ENCODE measurements around the gene XKRX. TPM values are rescaled to one million over a fixed set of nuclear protein-coding genes. Genes with fewer than 3 reads are reported as not detected.

Gene XKRX
- total and polyA plus RNA-seq, 12 donors: 0.16 to 2.6 (median 0.57) TPM

DNA sequence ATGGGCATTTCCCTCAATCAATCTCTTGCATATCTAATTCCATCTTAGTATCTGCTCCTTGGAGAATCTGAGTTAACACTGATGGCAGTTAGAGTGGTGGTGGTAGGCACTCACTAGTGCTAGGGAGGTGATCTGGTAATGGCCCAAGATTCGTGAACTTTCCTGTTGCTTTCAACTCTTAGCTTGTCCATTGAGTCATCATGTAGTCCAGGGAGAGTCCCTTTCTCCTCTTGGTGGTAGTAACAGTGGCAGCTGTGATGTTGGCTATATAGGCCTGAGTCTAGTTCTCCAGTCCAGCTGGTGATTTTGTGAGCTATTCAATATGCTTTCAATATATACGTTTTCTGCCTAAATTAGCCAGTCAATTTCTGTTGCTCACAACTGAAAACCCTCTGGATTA, 7.0 kb upstream of the XKRX start:
- Histone ChIP-seq H3K4me3 (no peak overlapping the region), H3K36me3 (replicated peaks in 1 of 2) (no peaks in the 10 kb centered on the region), H3K27ac (no peak overlapping the region), H3K4me1 (replicated peaks in 1 of 2) (no peaks in the 10 kb centered on the region), H3K27me3 (no peaks in the 10 kb centered on the region), H3K9me3 (replicated peaks in 1 of 3) (no peaks in the 10 kb centered on the region)
- no peak for DNase-seq
- intact Hi-C loops (cut with DNase I): no loop called here
- TF ChIP-seq, protein P1, sequence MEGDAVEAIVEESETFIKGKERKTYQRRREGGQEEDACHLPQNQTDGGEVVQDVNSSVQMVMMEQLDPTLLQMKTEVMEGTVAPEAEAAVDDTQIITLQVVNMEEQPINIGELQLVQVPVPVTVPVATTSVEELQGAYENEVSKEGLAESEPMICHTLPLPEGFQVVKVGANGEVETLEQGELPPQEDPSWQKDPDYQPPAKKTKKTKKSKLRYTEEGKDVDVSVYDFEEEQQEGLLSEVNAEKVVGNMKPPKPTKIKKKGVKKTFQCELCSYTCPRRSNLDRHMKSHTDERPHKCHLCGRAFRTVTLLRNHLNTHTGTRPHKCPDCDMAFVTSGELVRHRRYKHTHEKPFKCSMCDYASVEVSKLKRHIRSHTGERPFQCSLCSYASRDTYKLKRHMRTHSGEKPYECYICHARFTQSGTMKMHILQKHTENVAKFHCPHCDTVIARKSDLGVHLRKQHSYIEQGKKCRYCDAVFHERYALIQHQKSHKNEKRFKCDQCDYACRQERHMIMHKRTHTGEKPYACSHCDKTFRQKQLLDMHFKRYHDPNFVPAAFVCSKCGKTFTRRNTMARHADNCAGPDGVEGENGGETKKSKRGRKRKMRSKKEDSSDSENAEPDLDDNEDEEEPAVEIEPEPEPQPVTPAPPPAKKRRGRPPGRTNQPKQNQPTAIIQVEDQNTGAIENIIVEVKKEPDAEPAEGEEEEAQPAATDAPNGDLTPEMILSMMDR (IDR thresholded peaks at IDR 0.05): no peak
- TF ChIP-seq POLR2A (IDR thresholded peaks at IDR 0.05): no peak
- WGBS, 4 donors: 55 to 90% (median 81%) methylated on average over 2 of the region's 2 CpGs

DNA sequence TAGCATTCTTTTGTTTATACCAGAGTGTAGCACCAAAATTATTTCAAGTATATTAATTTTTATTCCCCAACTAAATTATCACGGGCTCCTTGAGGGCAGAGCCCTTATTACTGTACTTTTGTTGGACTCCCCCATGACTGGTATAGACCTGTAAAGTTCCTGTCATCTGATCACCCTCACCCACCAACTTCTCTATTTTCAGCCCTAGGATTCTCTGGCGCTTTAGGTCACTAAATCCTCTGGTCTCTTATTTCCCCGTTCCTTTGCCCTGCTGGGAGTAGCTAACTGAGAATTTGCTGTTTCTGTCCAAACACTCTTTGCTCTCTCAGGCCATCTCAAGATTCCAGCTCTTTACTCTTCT, 3.2 kb upstream of the XKRX start:
- Histone ChIP-seq H3K27me3 (peaks cover 12% of the 10 kb centered on the region), H3K4me3 (no peak overlapping the region), H3K27ac (no peak overlapping the region), H3K4me1 (replicated peaks in 1 of 2) (peaks cover 0 to 3% of the 10 kb centered on the region in 2 donors), H3K36me3 (replicated peaks in 1 of 2) (no peaks in the 10 kb centered on the region), H3K9me3 (replicated peaks in 1 of 3) (no peaks in the 10 kb centered on the region)
- TF ChIP-seq, protein P1 (IDR thresholded peaks at IDR 0.05): no peak
- TF ChIP-seq POLR2A (IDR thresholded peaks at IDR 0.05): no peak
- intact Hi-C loops (cut with DNase I): no loop called here
- 84 to 88% (median 86%) methylated on average over 3 of the region's 3 CpGs for WGBS, 4 donors
- no peak for DNase-seq

DNA sequence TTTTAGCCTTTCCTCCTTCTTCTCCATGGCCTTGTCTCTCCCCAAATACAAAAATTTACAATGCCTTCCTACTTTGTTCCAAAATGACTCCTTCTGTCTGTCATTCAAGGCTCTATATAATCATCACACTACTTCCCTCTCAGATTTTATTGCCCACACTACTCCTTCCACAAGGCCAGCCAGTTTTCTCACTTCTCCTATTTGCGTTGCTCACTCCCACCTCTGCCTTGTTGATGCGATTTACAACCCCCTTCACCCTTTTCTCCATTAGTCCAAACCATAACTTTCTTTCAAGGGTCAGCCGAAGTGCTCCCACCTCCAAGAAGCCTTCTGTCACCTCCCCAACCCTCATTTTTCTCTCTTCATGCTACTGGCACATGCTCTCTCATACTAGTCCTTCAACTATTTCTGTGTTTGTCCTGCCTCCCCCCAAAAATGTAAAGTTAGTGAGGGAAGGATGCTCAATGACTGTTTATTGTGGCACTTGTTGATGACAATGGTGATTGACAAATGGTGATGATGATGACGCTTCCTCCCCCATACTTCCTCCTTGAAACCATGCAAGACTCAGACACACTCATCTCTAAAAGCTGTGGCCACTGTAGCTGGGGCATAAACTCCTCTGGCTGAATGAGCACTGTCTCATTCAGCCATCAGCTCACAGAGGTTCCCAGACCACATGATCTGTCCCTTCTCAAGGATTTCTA, 2.7 kb upstream of the XKRX start:
- intact Hi-C loops (cut with DNase I): no loop called here
- no peak overlapping the region for H3K27ac ChIP-seq
- no peak for DNase-seq
- TF ChIP-seq, protein P1 (IDR thresholded peaks at IDR 0.05): no peak
- TF ChIP-seq POLR2A (IDR thresholded peaks at IDR 0.05): no peak
- H3K36me3 ChIP-seq (replicated peaks in 1 of 2): no peaks in the 10 kb centered on the region
- H3K4me1 ChIP-seq (replicated peaks in 1 of 2): peaks cover 0 to 3% of the 10 kb centered on the region in 2 donors
- H3K27me3 ChIP-seq: peaks cover 15% of the 10 kb centered on the region
- WGBS, 4 donors: 67 to 86% (median 80%) methylated on average over 4 of the region's 4 CpGs
- H3K9me3 ChIP-seq (replicated peaks in 1 of 3): no peaks in the 10 kb centered on the region
- no peak overlapping the region for H3K4me3 ChIP-seq

DNA sequence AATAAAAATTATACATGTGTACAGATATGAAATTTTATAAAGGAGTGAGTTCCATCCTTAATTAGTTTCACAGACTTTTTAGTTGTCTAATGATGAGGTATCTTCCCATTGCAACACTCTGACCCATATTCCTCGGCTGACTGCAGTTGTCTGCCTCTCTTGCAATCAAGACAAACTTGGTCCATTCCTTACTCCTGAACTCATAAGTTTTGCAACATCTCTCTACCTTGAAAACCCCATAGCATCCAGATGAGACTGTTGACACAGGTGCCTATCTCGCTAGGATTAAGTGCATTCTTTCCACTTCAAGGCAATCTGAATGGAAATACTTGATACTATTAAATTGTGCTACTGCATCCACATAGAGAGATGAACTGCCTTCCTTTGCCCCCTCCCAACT, 2.3 kb downstream of the XKRX start:
- Histone ChIP-seq H3K9me3 (replicated peaks in 1 of 3) (no peaks in the 10 kb centered on the region), H3K4me1 (replicated peaks in 1 of 2) (peaks cover 0 to 3% of the 10 kb centered on the region in 2 donors), H3K27ac (no peak overlapping the region), H3K27me3 (peaks cover 15% of the 10 kb centered on the region), H3K36me3 (replicated peaks in 1 of 2) (no peaks in the 10 kb centered on the region), H3K4me3 (no peak overlapping the region)
- TF ChIP-seq POLR2A (IDR thresholded peaks at IDR 0.05): no peak
- TF ChIP-seq, protein P1 (IDR thresholded peaks at IDR 0.05): no peak
- intact Hi-C loops (cut with DNase I): no loop called here
- WGBS, 4 donors: 69 to 76% (median 73%) methylated on average over 2 of the region's 2 CpGs
- DNase-seq: no peak

Measured in adrenal gland (tissue), 12 donors.